ENCODE results near the gene CITED2. TPM values are rescaled to one million over a fixed set of nuclear protein-coding genes. Genes with fewer than 3 reads are reported as not detected.

The CITED2 gene
- total and polyA plus RNA-seq, 8 donors = 70.0 to 321 (median 132) TPM

DNA sequence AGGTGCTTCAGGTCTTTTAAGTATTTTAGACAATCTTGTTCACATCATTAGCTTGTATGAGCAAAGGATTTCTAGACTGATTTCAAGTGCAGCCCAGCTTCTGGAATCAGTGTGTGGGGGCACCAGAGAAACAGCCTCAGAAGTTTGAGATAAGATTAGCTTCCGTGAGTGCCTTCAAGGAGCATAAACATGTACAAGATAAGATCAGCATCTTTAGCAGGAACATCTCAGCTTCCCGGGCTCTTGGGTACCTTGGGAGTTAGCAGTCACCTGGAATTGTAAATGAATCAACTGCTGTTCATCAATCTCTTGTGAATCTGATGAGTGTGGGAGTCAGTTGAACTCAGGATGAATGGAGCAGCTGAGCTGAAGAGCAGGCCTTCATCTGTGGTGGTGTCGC, 12.0 kb upstream of the CITED2 start:
- Histone ChIP-seq H3K4me1 (peaks cover 0 to under 1% of the 10 kb centered on the region in 2 donors), H3K9me3 (no peaks in the 10 kb centered on the region), H3K27me3 (no peaks in the 10 kb centered on the region), H3K27ac (no peak overlapping the region), H3K4me3 (no peak overlapping the region), H3K36me3 (no peaks in the 10 kb centered on the region)
- DNase-seq (no peak), ATAC-seq (peak; percentile 38)
- intact Hi-C loops (cut with DNase I) = no loop called here
- TF ChIP-seq, protein P1, sequence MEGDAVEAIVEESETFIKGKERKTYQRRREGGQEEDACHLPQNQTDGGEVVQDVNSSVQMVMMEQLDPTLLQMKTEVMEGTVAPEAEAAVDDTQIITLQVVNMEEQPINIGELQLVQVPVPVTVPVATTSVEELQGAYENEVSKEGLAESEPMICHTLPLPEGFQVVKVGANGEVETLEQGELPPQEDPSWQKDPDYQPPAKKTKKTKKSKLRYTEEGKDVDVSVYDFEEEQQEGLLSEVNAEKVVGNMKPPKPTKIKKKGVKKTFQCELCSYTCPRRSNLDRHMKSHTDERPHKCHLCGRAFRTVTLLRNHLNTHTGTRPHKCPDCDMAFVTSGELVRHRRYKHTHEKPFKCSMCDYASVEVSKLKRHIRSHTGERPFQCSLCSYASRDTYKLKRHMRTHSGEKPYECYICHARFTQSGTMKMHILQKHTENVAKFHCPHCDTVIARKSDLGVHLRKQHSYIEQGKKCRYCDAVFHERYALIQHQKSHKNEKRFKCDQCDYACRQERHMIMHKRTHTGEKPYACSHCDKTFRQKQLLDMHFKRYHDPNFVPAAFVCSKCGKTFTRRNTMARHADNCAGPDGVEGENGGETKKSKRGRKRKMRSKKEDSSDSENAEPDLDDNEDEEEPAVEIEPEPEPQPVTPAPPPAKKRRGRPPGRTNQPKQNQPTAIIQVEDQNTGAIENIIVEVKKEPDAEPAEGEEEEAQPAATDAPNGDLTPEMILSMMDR (IDR thresholded peaks at IDR 0.05) = no peak

DNA sequence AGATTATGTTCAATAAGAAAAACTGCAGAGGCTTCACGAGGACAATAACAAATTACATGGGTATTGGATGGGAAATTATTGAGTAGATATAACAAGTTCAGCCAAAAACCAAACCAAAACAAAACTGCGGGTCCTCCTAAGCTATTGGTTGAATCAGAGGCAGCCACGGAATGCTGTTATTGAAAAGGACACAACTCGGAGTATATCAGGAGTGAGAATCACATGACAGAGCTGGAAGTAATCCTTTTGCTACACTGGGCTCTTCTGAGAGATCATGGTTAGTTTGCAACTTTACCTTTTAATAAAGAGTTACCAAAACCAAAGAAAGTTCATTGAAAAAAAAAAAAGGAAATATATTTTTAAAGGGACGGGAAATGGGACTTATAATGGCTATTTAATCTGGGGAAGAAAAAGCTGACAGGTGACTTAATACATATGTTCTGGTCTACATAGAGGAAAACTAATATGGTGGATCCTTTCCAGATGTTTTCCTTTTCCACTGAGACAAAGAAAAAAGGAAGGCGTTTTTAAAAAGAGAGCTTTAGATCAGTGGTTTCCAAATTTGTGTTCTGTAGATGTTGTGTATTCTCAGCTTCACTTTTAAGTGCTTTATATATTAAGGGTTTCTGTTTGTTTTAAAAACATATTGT, 6.9 kb upstream of the CITED2 start:
- H3K9me3 ChIP-seq = no peaks in the 10 kb centered on the region
- ATAC-seq (no peak), DNase-seq (peak in 2 of 4 donors; percentile 57 to 68)
- peaks cover 5 to 20% of the 10 kb centered on the region in 2 donors for H3K4me1 ChIP-seq
- no peak overlapping the region for H3K4me3 ChIP-seq
- H3K36me3 ChIP-seq = no peaks in the 10 kb centered on the region
- intact Hi-C loops (cut with DNase I) = no loop called here
- no peaks in the 10 kb centered on the region for H3K27me3 ChIP-seq
- TF ChIP-seq, protein P1 (IDR thresholded peaks at IDR 0.05) = no peak
- no peak overlapping the region for H3K27ac ChIP-seq

DNA sequence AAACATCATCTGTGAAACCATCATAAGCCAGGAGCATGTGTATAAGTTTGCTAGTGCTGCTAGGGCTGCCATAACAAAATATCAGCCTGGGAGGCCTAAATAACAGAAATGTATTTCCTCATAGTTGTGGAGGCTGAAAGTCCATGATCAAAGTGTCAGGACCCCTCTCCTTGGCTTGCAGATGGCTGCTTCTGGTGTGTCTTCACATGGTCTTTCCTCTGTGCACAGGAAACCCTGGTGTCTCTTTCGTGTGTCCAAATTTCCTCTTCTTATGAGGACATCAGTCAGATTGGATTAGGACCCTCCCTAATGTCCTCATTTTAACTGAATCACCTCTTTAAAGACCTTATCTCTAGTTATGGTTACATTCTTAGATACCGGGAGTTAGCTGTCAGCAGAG, 6.2 kb upstream of the CITED2 start:
- H3K4me1 ChIP-seq = peaks cover 7 to 25% of the 10 kb centered on the region in 2 donors
- no peak overlapping the region for H3K27ac ChIP-seq
- no peaks in the 10 kb centered on the region for H3K36me3 ChIP-seq
- DNase-seq (no peak), ATAC-seq (no peak)
- intact Hi-C loops (cut with DNase I) = no loop called here
- no peaks in the 10 kb centered on the region for H3K27me3 ChIP-seq
- TF ChIP-seq, protein P1 (IDR thresholded peaks at IDR 0.05) = no peak
- no peaks in the 10 kb centered on the region for H3K9me3 ChIP-seq
- no peak overlapping the region for H3K4me3 ChIP-seq

DNA sequence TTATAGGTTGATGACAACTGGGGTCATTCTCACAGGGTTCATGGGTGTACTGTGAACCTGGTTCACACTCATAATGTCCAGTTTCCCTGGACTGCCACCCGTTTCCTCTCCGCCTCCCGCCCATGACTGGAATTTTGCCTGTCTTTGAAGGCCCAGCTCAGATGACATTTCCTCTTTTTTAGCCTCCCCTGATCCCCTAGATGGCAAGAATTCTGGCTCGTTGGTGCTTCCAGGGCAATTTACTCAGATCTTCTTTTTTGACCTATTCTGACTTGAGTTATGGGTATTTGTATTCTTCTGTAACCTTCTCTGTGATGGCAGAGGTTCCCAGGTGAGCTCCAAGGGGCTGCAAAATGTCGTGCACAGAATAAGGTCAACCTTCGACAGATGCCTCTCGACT, 5.7 kb upstream of the CITED2 start:
- DNase-seq (no peak), ATAC-seq (no peak)
- Histone ChIP-seq H3K4me1 (peaks cover 7 to 25% of the 10 kb centered on the region in 2 donors), H3K9me3 (no peaks in the 10 kb centered on the region), H3K4me3 (no peak overlapping the region), H3K27ac (no peak overlapping the region), H3K36me3 (no peaks in the 10 kb centered on the region), H3K27me3 (no peaks in the 10 kb centered on the region)
- intact Hi-C loops (cut with DNase I) = no loop called here
- TF ChIP-seq, protein P1 (IDR thresholded peaks at IDR 0.05) = no peak

DNA sequence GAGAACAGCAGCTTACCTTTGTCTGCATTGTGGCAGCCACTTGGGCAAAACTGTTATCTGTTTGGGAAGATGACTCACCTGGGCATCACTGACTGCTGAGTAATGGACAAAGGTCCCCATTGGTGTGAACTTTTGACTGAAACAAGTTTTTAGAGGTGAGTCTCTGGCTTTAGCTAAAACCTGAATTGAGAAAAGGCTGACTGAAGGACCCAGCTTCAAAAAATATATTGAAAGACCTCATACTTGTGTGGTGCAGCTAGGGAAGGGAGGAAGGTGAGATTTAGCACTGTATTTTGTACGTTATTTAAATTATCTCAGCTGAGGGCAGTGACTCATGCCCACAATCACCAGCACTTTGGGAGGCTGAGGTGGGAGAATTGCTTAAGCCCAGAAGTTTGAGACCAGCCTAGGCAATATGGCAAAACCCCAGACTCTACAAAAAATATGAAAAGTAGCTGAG, 4.5 kb upstream of the CITED2 start:
- DNase-seq = no peak
- ATAC-seq = no peak
- H3K4me3 ChIP-seq = no peak overlapping the region
- H3K9me3 ChIP-seq = no peaks in the 10 kb centered on the region
- H3K27ac ChIP-seq = no peak overlapping the region
- peaks cover 7 to 25% of the 10 kb centered on the region in 2 donors for H3K4me1 ChIP-seq
- no peaks in the 10 kb centered on the region for H3K27me3 ChIP-seq
- H3K36me3 ChIP-seq = no peaks in the 10 kb centered on the region
- TF ChIP-seq, protein P1 (IDR thresholded peaks at IDR 0.05) = no peak
- intact Hi-C loops (cut with DNase I) = loop anchor here in 1 of 2 donors (5.0 kb wide), 1 partner anchor 158 kb away; no protein-coding TSS in a partner anchor

Data from left lung (tissue), 10 donors.